GM12872 (cell line): Measurements from ENCODE around the gene RPUSD4.

Source experiments
- CTCF ChIP-seq: IDR thresholded peaks from 3 replicates; pipeline ENCODE4 v1.5.1; 2011; ENCODE audit warnings: low read depth, mild to moderate bottlenecking, low read length, moderate library complexity; ENCODE audit not compliant: insufficient read depth

Gene RPUSD4

GRCh38 chr11:126165311-126165720 is 46.1 kb downstream of the RPUSD4 start:
- no peak for TF ChIP-seq CTCF

GRCh38 chr11:126164781-126165180 is 46.7 kb downstream of the RPUSD4 start:
- TF ChIP-seq CTCF = no peak

- TF ChIP-seq CTCF = no peak
Measured at GRCh38 chr11:126163779-126164178, 47.7 kb downstream of the RPUSD4 start.

GRCh38 chr11:126163074-126163700 is 48.3 kb downstream of the RPUSD4 start:
- no peak for TF ChIP-seq CTCF

GRCh38 chr11:126162306-126163030 is 49.0 kb downstream of the RPUSD4 start:
- no peak for TF ChIP-seq CTCF

- no peak for TF ChIP-seq CTCF
Measured at GRCh38 chr11:126161023-126161391, 50.4 kb downstream of the RPUSD4 start.

- no peak for TF ChIP-seq CTCF
Measured at GRCh38 chr11:126160345-126161022, 51.0 kb downstream of the RPUSD4 start.
